Measurements from ENCODE around the gene CARM1.

The CARM1 gene

DNA sequence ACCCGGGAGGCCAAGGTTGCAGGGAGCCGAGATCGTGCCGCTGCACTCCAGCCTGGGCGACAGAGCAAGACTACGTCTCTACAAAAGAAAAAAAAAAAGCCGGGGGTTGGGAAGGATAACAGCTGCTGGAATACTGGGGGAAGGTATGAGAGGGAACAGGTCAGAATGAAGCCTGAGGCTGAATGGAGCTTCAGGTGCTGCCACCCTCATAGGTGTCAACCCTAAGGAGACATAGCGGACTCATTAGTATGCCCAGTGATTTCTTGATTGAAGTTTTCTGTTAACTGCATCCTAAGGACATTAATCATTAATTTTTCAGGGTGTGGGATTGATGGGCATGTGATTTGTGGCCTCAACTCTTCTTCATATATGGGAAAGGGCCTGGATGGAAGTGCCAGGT is 95.5 kb downstream of the CARM1 start:
- no peak for DNase-seq (ENCODE audit: low read depth)
- TF ChIP-seq, protein P1, sequence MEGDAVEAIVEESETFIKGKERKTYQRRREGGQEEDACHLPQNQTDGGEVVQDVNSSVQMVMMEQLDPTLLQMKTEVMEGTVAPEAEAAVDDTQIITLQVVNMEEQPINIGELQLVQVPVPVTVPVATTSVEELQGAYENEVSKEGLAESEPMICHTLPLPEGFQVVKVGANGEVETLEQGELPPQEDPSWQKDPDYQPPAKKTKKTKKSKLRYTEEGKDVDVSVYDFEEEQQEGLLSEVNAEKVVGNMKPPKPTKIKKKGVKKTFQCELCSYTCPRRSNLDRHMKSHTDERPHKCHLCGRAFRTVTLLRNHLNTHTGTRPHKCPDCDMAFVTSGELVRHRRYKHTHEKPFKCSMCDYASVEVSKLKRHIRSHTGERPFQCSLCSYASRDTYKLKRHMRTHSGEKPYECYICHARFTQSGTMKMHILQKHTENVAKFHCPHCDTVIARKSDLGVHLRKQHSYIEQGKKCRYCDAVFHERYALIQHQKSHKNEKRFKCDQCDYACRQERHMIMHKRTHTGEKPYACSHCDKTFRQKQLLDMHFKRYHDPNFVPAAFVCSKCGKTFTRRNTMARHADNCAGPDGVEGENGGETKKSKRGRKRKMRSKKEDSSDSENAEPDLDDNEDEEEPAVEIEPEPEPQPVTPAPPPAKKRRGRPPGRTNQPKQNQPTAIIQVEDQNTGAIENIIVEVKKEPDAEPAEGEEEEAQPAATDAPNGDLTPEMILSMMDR (IDR thresholded peaks at IDR 0.05; ENCODE audit: insufficient read depth, low read depth, low read length, missing control alignments), result no peak
- H3K4me3 ChIP-seq (ENCODE audit: low read depth, low read length), result no peak overlapping the region

DNA sequence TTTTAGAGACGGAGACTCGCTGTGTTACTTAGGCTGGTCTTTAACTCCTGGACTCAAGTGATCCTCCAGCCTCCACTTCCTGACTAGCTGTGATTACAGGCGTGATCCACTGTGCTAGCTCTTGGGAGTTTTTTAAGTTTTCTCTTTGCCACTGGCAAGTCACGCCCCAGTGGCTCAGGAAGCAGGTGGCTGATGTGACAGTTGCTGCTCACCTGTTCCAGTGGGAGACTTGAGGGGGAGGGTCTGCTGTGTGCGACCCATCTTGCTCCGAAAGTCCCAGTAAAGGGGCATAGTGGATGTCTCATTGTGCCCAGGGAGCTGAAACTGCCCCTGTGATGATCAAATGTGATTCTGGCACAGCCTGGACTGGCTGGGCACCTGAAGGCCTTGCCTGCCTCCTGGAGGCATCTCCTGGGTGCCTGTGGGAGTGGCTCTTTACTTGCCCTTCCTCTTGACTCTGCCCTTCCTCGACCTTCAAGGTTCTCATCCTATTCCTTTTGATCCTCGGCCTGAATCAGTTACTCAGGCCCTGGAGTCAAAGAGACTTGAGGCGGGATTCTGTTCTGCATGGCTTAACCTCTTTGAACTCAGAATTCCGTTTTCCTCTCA is 97.3 kb downstream of the CARM1 start:
- TF ChIP-seq, protein P1 (IDR thresholded peaks at IDR 0.05; ENCODE audit: insufficient read depth, low read depth, low read length, missing control alignments), result no peak
- H3K4me3 ChIP-seq (ENCODE audit: low read depth, low read length), result no peak overlapping the region; the same call in 1 of the 2 replicates
- peak; percentile 70 for DNase-seq (ENCODE audit: low read depth)

DNA sequence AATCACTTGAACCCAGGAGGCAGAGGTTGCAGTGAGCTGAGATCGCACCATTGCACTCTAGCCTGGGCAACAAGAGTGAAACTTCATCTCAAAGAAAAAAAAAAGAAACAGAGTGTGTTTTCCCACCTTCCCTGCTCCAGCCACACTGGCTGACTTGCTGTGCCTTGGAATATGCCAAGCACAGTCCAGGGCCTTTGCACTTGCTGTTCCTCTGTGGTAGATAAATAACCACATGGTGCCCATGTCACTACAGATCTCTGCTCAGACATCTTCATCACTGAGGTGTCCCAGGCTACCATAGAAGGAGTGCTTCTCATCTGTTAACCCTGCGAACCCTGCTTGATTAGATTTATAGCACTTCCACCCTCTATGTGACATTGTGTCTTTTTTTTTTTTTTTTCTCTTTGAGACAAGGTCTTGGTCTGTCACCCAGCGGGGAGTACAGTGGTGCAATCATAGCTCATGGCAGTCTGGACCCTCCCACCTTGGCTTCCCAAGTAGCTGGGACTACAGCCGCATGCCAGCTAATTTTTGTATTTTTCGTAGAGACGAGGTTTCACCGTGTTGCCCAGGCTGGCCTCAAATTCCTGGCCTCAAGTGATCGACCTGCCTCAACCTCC is 99.9 kb downstream of the CARM1 start:
- no peak overlapping the region for H3K4me3 ChIP-seq (ENCODE audit: low read depth, low read length)
- DNase-seq (ENCODE audit: low read depth), result no peak
- TF ChIP-seq, protein P1 (IDR thresholded peaks at IDR 0.05; ENCODE audit: insufficient read depth, low read depth, low read length, missing control alignments), result no peak

Measured in GM12865 (cell line).